ENCODE data around the gene RIPOR3.
A peak's percentile ranks its signal among the peaks of the same experiment; 100 is the strongest.

GRCh38 chr20:50720026-50720425 lies 28.7 kb upstream of the RIPOR3 start:
- no peak for TF ChIP-seq EP300 (IDR thresholded peaks at IDR 0.05; ENCODE audit: low read length)
- no peak for TF ChIP-seq JUN (IDR thresholded peaks at IDR 0.05; ENCODE audit: borderline replicate concordance, low read depth, low read length)
- no peak for TF ChIP-seq JUN (CRISPR knock-in tag; IDR thresholded peaks at IDR 0.05; ENCODE audit: borderline replicate concordance)
- TF ChIP-seq SREBF2 (CRISPR knock-in tag; IDR thresholded peaks at IDR 0.05), result no peak
- TF ChIP-seq SIX5 (IDR thresholded peaks at IDR 0.05; ENCODE audit: borderline replicate concordance in 1 of 2, insufficient read depth in 1 of 2, low read depth in 1 of 2, low read length in 2 of 2), result no peak
- no peak for TF ChIP-seq IRF2 (CRISPR knock-in tag; IDR thresholded peaks at IDR 0.05)
- no peak for TF ChIP-seq CTCF (IDR thresholded peaks at IDR 0.05 in 2 of 3, conservative IDR thresholded peaks at IDR 0.05 in 1 of 3; ENCODE audit: insufficient read depth in 2 of 3, low read depth in 1 of 3, low read length in 3 of 3)
- no peak for TF ChIP-seq POLR2AphosphoS5 (IDR thresholded peaks at IDR 0.05; ENCODE audit: control insufficient read depth, insufficient read depth, low read depth, low read length)
- TF ChIP-seq CBX5 (IDR thresholded peaks at IDR 0.05; ENCODE audit: borderline replicate concordance, low read depth), result no peak
- TF ChIP-seq, protein P1, sequence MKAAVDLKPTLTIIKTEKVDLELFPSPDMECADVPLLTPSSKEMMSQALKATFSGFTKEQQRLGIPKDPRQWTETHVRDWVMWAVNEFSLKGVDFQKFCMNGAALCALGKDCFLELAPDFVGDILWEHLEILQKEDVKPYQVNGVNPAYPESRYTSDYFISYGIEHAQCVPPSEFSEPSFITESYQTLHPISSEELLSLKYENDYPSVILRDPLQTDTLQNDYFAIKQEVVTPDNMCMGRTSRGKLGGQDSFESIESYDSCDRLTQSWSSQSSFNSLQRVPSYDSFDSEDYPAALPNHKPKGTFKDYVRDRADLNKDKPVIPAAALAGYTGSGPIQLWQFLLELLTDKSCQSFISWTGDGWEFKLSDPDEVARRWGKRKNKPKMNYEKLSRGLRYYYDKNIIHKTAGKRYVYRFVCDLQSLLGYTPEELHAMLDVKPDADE (conservative IDR thresholded peaks at IDR 0.05; ENCODE audit: control insufficient read depth, low read depth, low read length), result no peak
- peak; percentile 42; the same call in 1 of the 2 replicates for TF ChIP-seq ZNF121 (CRISPR knock-in tag; conservative IDR thresholded peaks at IDR 0.05)
- no peak; a peak in 1 of 4 replicates for TF ChIP-seq KDM1A (IDR thresholded peaks at IDR 0.05)
- no peak for TF ChIP-seq MEIS2 (IDR thresholded peaks at IDR 0.05; ENCODE audit: partially characterized antibody)
- TF ChIP-seq GTF2F1 (IDR thresholded peaks at IDR 0.05; ENCODE audit: low read depth, low read length), result no peak
- no peak for TF ChIP-seq ZNF175 (CRISPR knock-in tag; IDR thresholded peaks at IDR 0.05; ENCODE audit: low read depth)

All from K562 (cell line).